Raji (cell line): ENCODE data around the gene GBGT1.

ENCODE experiments used
- POLR2A ChIP-seq: IDR thresholded peaks from 2 replicates; pipeline ENCODE4 v1.6.1; 2011; ENCODE audit warnings: low read depth, low read length, control low read depth; ENCODE audit not compliant: insufficient read depth

GBGT1 gene

GRCh38 chr9:133199648-133200321 lies 36.1 kb upstream of the GBGT1 start:
- TF ChIP-seq POLR2A, result no peak

- TF ChIP-seq POLR2A, result no peak
These were observed 31.3 kb upstream of the GBGT1 start for GRCh38 chr9:133195029-133195428.

- TF ChIP-seq POLR2A, result no peak
These were observed 30.9 kb upstream of the GBGT1 start for GRCh38 chr9:133194597-133194996.

- TF ChIP-seq POLR2A, result no peak
These were observed 28.3 kb upstream of the GBGT1 start for GRCh38 chr9:133191989-133192388.

GRCh38 chr9:133189826-133190225 lies 26.1 kb upstream of the GBGT1 start:
- TF ChIP-seq POLR2A, result no peak

GRCh38 chr9:133188843-133189180 lies 25.1 kb upstream of the GBGT1 start:
- no peak for TF ChIP-seq POLR2A

GRCh38 chr9:133188006-133188842 lies 24.5 kb upstream of the GBGT1 start:
- no peak for TF ChIP-seq POLR2A

- TF ChIP-seq POLR2A, result no peak
These were observed 23.9 kb upstream of the GBGT1 start for GRCh38 chr9:133187561-133188005.

- no peak for TF ChIP-seq POLR2A
These were observed 23.0 kb upstream of the GBGT1 start for GRCh38 chr9:133186736-133187135.

GRCh38 chr9:133184971-133185370 lies 21.3 kb upstream of the GBGT1 start:
- TF ChIP-seq POLR2A, result no peak

- no peak for TF ChIP-seq POLR2A
These were observed 18.4 kb upstream of the GBGT1 start for GRCh38 chr9:133182151-133182550.

- TF ChIP-seq POLR2A, result no peak
These were observed 17.8 kb upstream of the GBGT1 start for GRCh38 chr9:133181561-133181960.

- no peak for TF ChIP-seq POLR2A
These were observed 17.2 kb upstream of the GBGT1 start for GRCh38 chr9:133180953-133181352.

- no peak for TF ChIP-seq POLR2A
These were observed 9.3 kb upstream of the GBGT1 start for GRCh38 chr9:133173056-133173455.

GRCh38 chr9:133171161-133171961 lies 7.6 kb upstream of the GBGT1 start:
- TF ChIP-seq POLR2A, result no peak

GRCh38 chr9:133170716-133171115 lies 7.0 kb upstream of the GBGT1 start:
- no peak for TF ChIP-seq POLR2A
